Muscle layer of colon (tissue), 2 donors: ENCODE measurements around the gene SPZ1.
"Not testable (repeated sequence)": the region's sequence is repeated elsewhere in the genome, so short reads cannot be mapped to it uniquely, and the experiment has no call there.

Source experiments
- H3K27ac ChIP-seq: one replicate; pipeline ENCODE4 v1.7.0; 2013; ENCODE audit warnings: low read depth, mild to moderate bottlenecking, low read length, moderate library complexity
- H3K27me3 ChIP-seq, 2 donors: one replicate each; pipeline ENCODE4 v1.7.0; 2013; ENCODE audit warnings: low read length in 2 of 2, mild to moderate bottlenecking in 2 of 2; ENCODE audit not compliant: insufficient read depth in 2 of 2, control insufficient read depth in 1 of 2
- H3K36me3 ChIP-seq: one replicate; pipeline ENCODE4 v1.7.0; 2013; ENCODE audit warnings: mild to moderate bottlenecking, low read length; ENCODE audit not compliant: insufficient read depth
- H3K4me1 ChIP-seq: one replicate; pipeline ENCODE4 v1.7.0; 2013; ENCODE audit warnings: mild to moderate bottlenecking, low read length; ENCODE audit not compliant: insufficient read depth
- H3K4me3 ChIP-seq, 2 donors: one replicate each; pipeline ENCODE4 v1.7.0; 2013; ENCODE audit warnings: low read length in 2 of 2, low read depth in 1 of 2, mild to moderate bottlenecking in 1 of 2, moderate library complexity in 1 of 2
- H3K9ac ChIP-seq: one replicate; pipeline ENCODE4 v1.7.0; 2013; ENCODE audit warnings: low read length
- H3K9me3 ChIP-seq: one replicate; pipeline ENCODE4 v1.7.0; 2013; ENCODE audit warnings: mild to moderate bottlenecking, low read length
- donor health status: abdominal sarcoma.
- donor health status: Adenocarcinoma of cecum.

The SPZ1 gene

GRCh38 chr5:80319702-80320101 is at the start of gene SPZ1:
Gene SPZ1 (plus strand): TSS chr5:80320002. CDS start chr5:80320216, 214 bp downstream.
- H3K9ac ChIP-seq = no peak within 1 kb of the TSS
- H3K27me3 ChIP-seq = no peaks in the 10 kb centered on the region
- no peaks in the 10 kb centered on the region for H3K9me3 ChIP-seq
- no peaks in the 10 kb centered on the region for H3K4me1 ChIP-seq
- H3K27ac ChIP-seq = no peak within 1 kb of the TSS
- no peaks in the 10 kb centered on the region for H3K36me3 ChIP-seq
- H3K4me3 ChIP-seq = no peak within 1 kb of the TSS

GRCh38 chr5:80270543-80270942 is 49.3 kb upstream of the SPZ1 start:
- H3K27ac ChIP-seq, H3K9ac ChIP-seq, H3K4me1 ChIP-seq, H3K36me3 ChIP-seq, H3K9me3 ChIP-seq, H3K4me3 ChIP-seq, H3K27me3 ChIP-seq: not testable (repeated sequence)

- Histone ChIP-seq H3K27me3 (no peaks in the 10 kb centered on the region), H3K9ac (no peak overlapping the region), H3K36me3 (no peaks in the 10 kb centered on the region), H3K9me3 (no peaks in the 10 kb centered on the region), H3K27ac (no peak overlapping the region), H3K4me1 (peaks cover 4% of the 10 kb centered on the region), H3K4me3 (no peak overlapping the region)
Observed at GRCh38 chr5:80275347-80275746, 44.5 kb upstream of the SPZ1 start.

GRCh38 chr5:80276186-80276585 is 43.6 kb upstream of the SPZ1 start:
- H3K9me3 ChIP-seq = no peaks in the 10 kb centered on the region
- peaks cover 4% of the 10 kb centered on the region for H3K4me1 ChIP-seq
- H3K27ac ChIP-seq = no peak overlapping the region
- H3K4me3 ChIP-seq = no peak overlapping the region
- H3K36me3 ChIP-seq = no peaks in the 10 kb centered on the region
- no peaks in the 10 kb centered on the region for H3K27me3 ChIP-seq
- no peak overlapping the region for H3K9ac ChIP-seq

GRCh38 chr5:80277191-80277590 is 42.6 kb upstream of the SPZ1 start:
- Histone ChIP-seq H3K4me3 (no peak overlapping the region), H3K27ac (no peak overlapping the region), H3K9me3 (no peaks in the 10 kb centered on the region), H3K27me3 (no peaks in the 10 kb centered on the region), H3K4me1 (peaks cover 4% of the 10 kb centered on the region), H3K36me3 (no peaks in the 10 kb centered on the region), H3K9ac (no peak overlapping the region)

- H3K4me1 ChIP-seq = peaks cover 4% of the 10 kb centered on the region
Observed at GRCh38 chr5:80282054-80282453, 37.7 kb upstream of the SPZ1 start.

GRCh38 chr5:80283360-80283759 is 36.4 kb upstream of the SPZ1 start:
- H3K4me1 ChIP-seq = no peaks in the 10 kb centered on the region
- no peak overlapping the region for H3K9ac ChIP-seq
- no peak overlapping the region for H3K27ac ChIP-seq
- H3K9me3 ChIP-seq = no peaks in the 10 kb centered on the region
- no peaks in the 10 kb centered on the region for H3K27me3 ChIP-seq
- H3K4me3 ChIP-seq = no peak overlapping the region
- no peaks in the 10 kb centered on the region for H3K36me3 ChIP-seq

More at GRCh38 chr5:80282054-80282453, 37.7 kb upstream of the SPZ1 start:
- H3K4me3 ChIP-seq = no peak overlapping the region
- no peaks in the 10 kb centered on the region for H3K36me3 ChIP-seq
- no peaks in the 10 kb centered on the region for H3K9me3 ChIP-seq
- H3K27me3 ChIP-seq = no peaks in the 10 kb centered on the region
- no peak overlapping the region for H3K9ac ChIP-seq
- H3K27ac ChIP-seq = no peak overlapping the region

- Histone ChIP-seq H3K9me3 (no peaks in the 10 kb centered on the region), H3K27ac (no peak overlapping the region), H3K36me3 (no peaks in the 10 kb centered on the region), H3K9ac (no peak overlapping the region), H3K27me3 (no peaks in the 10 kb centered on the region), H3K4me1 (no peaks in the 10 kb centered on the region), H3K4me3 (no peak overlapping the region)
Observed at GRCh38 chr5:80284720-80285119, 35.1 kb upstream of the SPZ1 start.

GRCh38 chr5:80288177-80288576 is 31.6 kb upstream of the SPZ1 start:
- H3K36me3 ChIP-seq = no peaks in the 10 kb centered on the region
- H3K9ac ChIP-seq = no peak overlapping the region
- no peaks in the 10 kb centered on the region for H3K27me3 ChIP-seq
- H3K27ac ChIP-seq = no peak overlapping the region
- no peaks in the 10 kb centered on the region for H3K9me3 ChIP-seq
- H3K4me3 ChIP-seq = no peak overlapping the region
- H3K4me1 ChIP-seq = no peaks in the 10 kb centered on the region

- H3K9ac ChIP-seq = no peak overlapping the region
- H3K4me1 ChIP-seq = no peaks in the 10 kb centered on the region
- H3K9me3 ChIP-seq = no peaks in the 10 kb centered on the region
- no peak overlapping the region for H3K4me3 ChIP-seq
- no peaks in the 10 kb centered on the region for H3K36me3 ChIP-seq
- H3K27ac ChIP-seq = no peak overlapping the region
- no peaks in the 10 kb centered on the region for H3K27me3 ChIP-seq
Observed at GRCh38 chr5:80289320-80289719, 30.5 kb upstream of the SPZ1 start.

GRCh38 chr5:80291761-80292160 is 28.0 kb upstream of the SPZ1 start:
- Histone ChIP-seq H3K9ac (no peak overlapping the region), H3K27ac (no peak overlapping the region), H3K27me3 (no peaks in the 10 kb centered on the region), H3K4me1 (peaks cover 4% of the 10 kb centered on the region), H3K36me3 (no peaks in the 10 kb centered on the region), H3K9me3 (no peaks in the 10 kb centered on the region), H3K4me3 (no peak overlapping the region)

- Histone ChIP-seq H3K4me1 (peaks cover 4% of the 10 kb centered on the region), H3K27me3 (no peaks in the 10 kb centered on the region), H3K4me3 (no peak overlapping the region), H3K9me3 (no peaks in the 10 kb centered on the region), H3K36me3 (no peaks in the 10 kb centered on the region), H3K9ac (no peak overlapping the region), H3K27ac (no peak overlapping the region)
Observed at GRCh38 chr5:80296121-80296520, 23.7 kb upstream of the SPZ1 start.
